ENCODE data around the gene ACTG1.

DNA sequence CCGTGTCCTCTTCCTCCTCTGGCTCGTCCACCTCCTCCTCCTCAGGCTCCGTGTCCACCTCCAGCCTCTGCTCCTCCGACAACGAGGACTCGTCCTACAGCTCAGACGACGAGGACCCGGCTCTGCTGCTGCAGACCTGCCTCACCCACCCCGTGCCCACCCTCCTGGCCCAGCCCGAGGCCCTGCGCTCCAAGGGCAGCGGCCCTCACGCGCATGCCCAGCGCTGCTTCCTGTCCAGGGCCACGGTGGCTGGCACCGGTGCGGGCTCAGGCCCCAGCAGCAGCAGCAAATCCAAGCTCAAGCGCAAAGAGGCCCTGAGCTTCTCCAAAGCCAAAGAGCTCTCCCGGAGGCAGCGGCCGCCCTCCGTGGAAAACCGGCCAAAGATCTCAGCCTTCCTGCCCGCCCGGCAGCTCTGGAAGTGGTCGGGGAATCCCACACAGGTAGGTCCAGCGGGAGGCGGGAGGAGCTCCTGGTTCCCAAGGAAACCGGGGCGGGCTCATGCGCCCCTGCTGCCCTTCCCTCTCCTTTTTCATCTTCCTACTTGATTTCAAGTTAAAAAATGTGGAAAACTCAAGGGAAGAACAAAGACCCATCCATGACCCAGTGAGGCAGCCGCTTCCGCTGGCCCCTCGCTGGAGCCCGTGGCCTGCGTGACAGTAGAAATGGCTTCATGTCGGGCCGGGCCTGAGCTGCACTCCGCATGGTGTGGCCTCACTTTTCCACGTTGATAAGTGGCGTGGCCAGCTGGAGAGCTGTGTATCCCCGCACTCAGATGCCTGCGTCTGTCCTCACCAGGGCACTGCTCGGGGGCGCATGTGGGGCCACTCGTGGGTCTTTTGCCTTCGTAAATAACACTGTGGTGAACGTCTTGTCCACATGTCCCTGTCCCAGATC lies 50.7 kb downstream of the ACTG1 start:
- TF ChIP-seq, protein P1, sequence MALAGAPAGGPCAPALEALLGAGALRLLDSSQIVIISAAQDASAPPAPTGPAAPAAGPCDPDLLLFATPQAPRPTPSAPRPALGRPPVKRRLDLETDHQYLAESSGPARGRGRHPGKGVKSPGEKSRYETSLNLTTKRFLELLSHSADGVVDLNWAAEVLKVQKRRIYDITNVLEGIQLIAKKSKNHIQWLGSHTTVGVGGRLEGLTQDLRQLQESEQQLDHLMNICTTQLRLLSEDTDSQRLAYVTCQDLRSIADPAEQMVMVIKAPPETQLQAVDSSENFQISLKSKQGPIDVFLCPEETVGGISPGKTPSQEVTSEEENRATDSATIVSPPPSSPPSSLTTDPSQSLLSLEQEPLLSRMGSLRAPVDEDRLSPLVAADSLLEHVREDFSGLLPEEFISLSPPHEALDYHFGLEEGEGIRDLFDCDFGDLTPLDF (CRISPR knock-in tag; IDR thresholded peaks at IDR 0.05), result no peak
- TF ChIP-seq, protein P2, sequence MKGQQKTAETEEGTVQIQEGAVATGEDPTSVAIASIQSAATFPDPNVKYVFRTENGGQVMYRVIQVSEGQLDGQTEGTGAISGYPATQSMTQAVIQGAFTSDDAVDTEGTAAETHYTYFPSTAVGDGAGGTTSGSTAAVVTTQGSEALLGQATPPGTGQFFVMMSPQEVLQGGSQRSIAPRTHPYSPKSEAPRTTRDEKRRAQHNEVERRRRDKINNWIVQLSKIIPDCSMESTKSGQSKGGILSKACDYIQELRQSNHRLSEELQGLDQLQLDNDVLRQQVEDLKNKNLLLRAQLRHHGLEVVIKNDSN (CRISPR knock-in tag; IDR thresholded peaks at IDR 0.05), result no peak
- TF ChIP-seq, protein P3, sequence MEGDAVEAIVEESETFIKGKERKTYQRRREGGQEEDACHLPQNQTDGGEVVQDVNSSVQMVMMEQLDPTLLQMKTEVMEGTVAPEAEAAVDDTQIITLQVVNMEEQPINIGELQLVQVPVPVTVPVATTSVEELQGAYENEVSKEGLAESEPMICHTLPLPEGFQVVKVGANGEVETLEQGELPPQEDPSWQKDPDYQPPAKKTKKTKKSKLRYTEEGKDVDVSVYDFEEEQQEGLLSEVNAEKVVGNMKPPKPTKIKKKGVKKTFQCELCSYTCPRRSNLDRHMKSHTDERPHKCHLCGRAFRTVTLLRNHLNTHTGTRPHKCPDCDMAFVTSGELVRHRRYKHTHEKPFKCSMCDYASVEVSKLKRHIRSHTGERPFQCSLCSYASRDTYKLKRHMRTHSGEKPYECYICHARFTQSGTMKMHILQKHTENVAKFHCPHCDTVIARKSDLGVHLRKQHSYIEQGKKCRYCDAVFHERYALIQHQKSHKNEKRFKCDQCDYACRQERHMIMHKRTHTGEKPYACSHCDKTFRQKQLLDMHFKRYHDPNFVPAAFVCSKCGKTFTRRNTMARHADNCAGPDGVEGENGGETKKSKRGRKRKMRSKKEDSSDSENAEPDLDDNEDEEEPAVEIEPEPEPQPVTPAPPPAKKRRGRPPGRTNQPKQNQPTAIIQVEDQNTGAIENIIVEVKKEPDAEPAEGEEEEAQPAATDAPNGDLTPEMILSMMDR (IDR thresholded peaks at IDR 0.05), result no peak
- TF ChIP-seq ZNF263 (CRISPR knock-in tag; IDR thresholded peaks at IDR 0.05; ENCODE audit: low read depth) (no peak), ATF1 (CRISPR knock-in tag; IDR thresholded peaks at IDR 0.05) (no peak), ETV6 (CRISPR knock-in tag; IDR thresholded peaks at IDR 0.05) (no peak), NR3C1 (CRISPR knock-in tag; conservative IDR thresholded peaks at IDR 0.05; ENCODE audit: low read depth) (no peak), MYBL2 (CRISPR knock-in tag; IDR thresholded peaks at IDR 0.05) (no peak), NFYB (CRISPR knock-in tag; conservative IDR thresholded peaks at IDR 0.05; ENCODE audit: low read depth) (no peak)
- TF ChIP-seq, protein P4, sequence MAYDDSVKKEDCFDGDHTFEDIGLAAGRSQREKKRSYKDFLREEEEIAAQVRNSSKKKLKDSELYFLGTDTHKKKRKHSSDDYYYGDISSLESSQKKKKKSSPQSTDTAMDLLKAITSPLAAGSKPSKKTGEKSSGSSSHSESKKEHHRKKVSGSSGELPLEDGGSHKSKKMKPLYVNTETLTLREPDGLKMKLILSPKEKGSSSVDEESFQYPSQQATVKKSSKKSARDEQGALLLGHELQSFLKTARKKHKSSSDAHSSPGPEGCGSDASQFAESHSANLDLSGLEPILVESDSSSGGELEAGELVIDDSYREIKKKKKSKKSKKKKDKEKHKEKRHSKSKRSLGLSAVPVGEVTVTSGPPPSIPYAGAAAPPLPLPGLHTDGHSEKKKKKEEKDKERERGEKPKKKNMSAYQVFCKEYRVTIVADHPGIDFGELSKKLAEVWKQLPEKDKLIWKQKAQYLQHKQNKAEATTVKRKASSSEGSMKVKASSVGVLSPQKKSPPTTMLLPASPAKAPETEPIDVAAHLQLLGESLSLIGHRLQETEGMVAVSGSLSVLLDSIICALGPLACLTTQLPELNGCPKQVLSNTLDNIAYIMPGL (CRISPR knock-in tag; IDR thresholded peaks at IDR 0.05), result no peak
- TF ChIP-seq, protein P5, sequence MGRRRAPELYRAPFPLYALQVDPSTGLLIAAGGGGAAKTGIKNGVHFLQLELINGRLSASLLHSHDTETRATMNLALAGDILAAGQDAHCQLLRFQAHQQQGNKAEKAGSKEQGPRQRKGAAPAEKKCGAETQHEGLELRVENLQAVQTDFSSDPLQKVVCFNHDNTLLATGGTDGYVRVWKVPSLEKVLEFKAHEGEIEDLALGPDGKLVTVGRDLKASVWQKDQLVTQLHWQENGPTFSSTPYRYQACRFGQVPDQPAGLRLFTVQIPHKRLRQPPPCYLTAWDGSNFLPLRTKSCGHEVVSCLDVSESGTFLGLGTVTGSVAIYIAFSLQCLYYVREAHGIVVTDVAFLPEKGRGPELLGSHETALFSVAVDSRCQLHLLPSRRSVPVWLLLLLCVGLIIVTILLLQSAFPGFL (CRISPR knock-in tag; IDR thresholded peaks at IDR 0.05; ENCODE audit: borderline replicate concordance), result no peak
- TF ChIP-seq, protein P6, sequence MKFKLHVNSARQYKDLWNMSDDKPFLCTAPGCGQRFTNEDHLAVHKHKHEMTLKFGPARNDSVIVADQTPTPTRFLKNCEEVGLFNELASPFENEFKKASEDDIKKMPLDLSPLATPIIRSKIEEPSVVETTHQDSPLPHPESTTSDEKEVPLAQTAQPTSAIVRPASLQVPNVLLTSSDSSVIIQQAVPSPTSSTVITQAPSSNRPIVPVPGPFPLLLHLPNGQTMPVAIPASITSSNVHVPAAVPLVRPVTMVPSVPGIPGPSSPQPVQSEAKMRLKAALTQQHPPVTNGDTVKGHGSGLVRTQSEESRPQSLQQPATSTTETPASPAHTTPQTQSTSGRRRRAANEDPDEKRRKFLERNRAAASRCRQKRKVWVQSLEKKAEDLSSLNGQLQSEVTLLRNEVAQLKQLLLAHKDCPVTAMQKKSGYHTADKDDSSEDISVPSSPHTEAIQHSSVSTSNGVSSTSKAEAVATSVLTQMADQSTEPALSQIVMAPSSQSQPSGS (CRISPR knock-in tag; IDR thresholded peaks at IDR 0.05; ENCODE audit: borderline replicate concordance, low read depth), result no peak
- TF ChIP-seq, protein P7, sequence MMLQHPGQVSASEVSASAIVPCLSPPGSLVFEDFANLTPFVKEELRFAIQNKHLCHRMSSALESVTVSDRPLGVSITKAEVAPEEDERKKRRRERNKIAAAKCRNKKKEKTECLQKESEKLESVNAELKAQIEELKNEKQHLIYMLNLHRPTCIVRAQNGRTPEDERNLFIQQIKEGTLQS (CRISPR knock-in tag; conservative IDR thresholded peaks at IDR 0.05), result no peak

Data from WTC11 (cell line).